Adipose tissue (tissue), 3 donors: ENCODE data around the gene ZNF556. TPM values are rescaled to one million over a fixed set of nuclear protein-coding genes. Genes with fewer than 3 reads are reported as not detected.
"Not testable (repeated sequence)": the region's sequence is repeated elsewhere in the genome, so short reads cannot be mapped to it uniquely, and the experiment has no call there.

Source experiments
- H3K27ac ChIP-seq: one replicate; pipeline ENCODE4 v1.5.1; 2013; ENCODE audit warnings: low read depth, low read length
- WGBS, 3 donors: extraction: QIAGEN DNeasy Blood & Tissue Kit; methylation state at CpG; one replicate each; pipeline ENCODE4 v1.1.7; 2013; 5-methylcytosine and 5-hydroxymethylcytosine counted together
- polyA plus RNA-seq, 3 donors: library from polyadenylated mRNA; stranded (reverse); fragments of 200-250 nt; gene quantifications; one replicate each; pipeline ENCODE4 v1.2.3, GENCODE V29; 2013
- donor health status: healthy with polysubstance abuse.
- donor health status: Bipolar disorder and iron deficiency.
- donor health status: healthy.

The ZNF556 gene
- polyA plus RNA-seq, 3 donors, result 0.17 TPM; not detected in 2

DNA sequence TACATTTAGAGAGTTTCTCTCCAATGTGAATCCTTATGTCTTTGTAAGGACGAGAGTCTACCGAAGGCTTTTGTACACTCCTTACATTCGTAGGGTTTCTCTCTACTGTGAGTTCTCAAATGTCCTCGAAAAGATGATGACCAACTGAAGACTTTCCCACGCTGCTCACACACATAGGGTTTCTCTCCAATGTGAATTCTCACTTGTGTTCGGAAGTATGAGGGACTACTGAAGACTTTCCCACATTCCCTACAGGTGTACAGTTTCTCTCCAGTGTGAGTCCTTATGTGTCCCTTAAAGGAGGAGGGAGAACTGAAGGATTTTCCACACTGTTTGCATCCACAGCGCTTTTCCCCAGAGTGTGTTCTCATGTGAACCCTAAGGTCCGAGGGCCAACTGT lies 29.6 kb downstream of the ZNF556 start:
- WGBS, 3 donors, result 75 to 81% (median 79%) methylated on average over 8 of the region's 8 CpGs
- no peak overlapping the region for H3K27ac ChIP-seq

DNA sequence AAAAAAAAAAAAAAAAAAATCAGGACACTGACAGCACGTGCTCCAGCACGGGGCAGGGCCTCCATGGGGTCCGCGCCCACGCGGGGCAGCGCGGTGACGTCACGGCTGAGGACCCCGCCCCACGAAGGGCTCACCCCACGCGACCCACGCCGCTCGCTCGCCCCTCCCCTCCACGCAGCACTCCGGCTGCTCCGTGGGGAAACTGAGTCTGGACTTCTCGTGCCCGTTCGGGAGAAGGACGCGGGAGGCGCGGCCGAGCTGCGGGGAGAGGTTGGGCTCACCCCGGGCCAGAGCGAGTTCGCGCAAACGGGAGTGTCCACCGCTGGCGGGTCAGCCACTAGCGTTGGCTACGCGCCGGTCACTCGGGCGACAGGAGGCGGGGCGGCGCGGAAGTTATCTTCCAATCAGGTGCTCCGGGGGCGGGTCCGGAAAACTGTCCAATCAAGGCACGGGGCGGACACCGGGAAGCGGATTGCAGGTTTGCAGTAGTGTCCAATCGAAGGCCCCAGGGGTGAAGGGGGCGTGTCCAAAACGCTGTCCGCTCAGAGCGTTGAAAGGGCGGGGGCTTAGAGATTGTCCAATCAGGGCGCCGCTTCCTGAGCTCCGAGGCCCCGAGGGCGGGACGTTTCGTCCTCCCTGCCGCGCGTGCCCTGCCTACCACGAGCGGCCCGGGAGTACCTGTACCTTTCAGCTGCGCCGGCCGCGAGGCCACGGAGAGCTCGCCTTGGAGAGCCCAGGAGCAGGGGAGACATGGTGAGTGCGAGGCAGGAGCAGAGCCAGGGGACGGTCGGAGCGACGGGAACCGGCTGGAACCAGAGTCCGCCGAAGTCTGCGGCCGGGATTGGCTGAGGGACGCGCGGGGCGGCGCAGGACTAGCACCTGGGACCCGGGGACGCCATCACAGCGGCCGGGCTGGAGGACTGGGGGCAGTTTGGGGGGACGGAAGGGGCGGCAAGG lies 33.4 kb downstream of the ZNF556 start, which contains the start of gene ZNF57:
Gene ZNF57, plus strand, starts transcription at position 633 of the 957 bp plus-strand sequence. Its CDS starts 118 bp downstream, at position 751.
- H3K27ac ChIP-seq, result peak within 1 kb of the TSS; percentile 24
- 0 to 1% (median 0%) methylated on average over 57 to 100 of the region's 100 CpGs for WGBS, 3 donors

DNA sequence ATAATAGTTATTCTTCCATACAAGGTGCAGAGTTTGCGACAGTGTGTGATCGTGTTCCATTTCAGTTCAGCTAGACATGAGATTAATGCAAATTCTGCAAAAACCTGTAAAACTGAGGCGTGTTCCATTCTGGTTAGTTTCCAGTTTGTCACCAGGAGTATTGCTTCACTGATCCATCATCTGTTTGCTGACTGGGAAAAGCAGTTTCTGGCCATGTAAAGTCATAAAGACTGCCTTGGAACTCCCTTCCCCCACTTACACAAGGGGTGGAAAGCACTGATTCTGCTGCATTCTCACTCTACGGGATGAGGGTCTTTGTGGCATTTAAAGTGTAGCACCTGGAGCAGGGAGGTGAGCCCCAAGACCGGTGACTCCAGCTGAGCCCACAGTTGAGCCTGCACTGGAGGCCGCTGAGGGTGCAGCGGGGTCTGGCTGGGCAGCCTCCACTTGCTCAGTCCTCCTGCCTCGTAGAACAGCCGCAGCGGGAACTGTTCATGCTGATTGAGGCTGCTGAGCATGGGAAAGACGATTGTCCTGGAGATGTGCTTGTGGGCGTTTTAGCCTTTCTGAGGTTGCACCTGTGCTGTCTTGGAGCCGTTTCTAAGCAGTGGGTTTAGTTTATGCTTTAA lies 35.6 kb downstream of the ZNF556 start:
- 83 to 91% (median 87%) methylated on average over 13 of the region's 13 CpGs for WGBS, 3 donors
- H3K27ac ChIP-seq, result no peak overlapping the region

DNA sequence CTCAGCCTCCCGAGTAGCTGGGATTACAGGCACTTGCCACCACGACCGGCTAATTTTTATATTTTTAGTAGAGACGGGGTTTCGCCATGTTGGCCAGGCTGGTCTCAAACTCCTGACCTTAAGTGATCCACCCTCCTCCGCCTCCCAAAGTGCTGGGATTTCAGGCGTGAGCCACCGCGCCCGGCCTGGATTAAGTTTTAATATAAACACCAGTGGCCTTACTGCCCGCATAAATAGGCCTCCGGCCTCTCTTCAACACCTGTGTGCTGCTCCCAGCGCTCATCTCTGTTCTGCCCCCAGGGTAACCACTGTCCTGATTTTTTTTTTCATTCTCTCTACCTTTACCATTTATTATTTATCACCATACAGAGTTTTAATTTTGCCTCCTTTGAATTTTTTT lies 36.2 kb downstream of the ZNF556 start:
- H3K27ac ChIP-seq, result not testable (repeated sequence)
- 90 to 94% (median 94%) methylated on average over 13 of the region's 13 CpGs for WGBS, 3 donors

DNA sequence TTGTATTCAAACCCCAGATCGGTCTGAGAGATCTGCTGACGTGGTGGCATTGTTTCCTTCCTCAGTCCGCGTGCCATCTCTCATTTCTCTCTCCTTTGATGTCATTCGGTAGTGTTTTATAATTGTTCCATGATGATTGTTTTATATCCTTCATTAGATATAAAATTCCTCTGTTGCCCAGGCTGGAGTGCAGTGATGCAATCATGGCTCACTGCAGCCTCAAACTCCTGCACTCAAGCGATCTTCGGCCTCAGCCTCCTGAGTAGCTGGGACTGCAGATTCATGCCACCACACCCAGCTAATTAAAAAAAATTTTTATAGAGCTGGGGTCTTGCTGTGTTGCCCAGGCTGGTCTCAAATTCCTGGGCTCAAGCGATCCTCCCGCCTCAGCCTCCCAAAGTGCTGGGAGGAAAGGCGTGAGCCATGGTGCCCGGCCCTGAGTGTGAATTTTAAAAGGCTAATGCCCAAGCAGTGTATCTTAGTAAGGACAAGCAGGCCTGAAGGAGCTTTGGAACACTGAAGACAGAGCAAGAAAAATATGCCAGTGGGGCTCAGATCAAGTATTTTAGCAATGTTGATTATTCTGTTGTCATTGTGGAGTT lies 38.9 kb downstream of the ZNF556 start:
- 82 to 91% (median 83%) methylated on average over 11 of the region's 11 CpGs for WGBS, 3 donors
- H3K27ac ChIP-seq, result no peak overlapping the region

DNA sequence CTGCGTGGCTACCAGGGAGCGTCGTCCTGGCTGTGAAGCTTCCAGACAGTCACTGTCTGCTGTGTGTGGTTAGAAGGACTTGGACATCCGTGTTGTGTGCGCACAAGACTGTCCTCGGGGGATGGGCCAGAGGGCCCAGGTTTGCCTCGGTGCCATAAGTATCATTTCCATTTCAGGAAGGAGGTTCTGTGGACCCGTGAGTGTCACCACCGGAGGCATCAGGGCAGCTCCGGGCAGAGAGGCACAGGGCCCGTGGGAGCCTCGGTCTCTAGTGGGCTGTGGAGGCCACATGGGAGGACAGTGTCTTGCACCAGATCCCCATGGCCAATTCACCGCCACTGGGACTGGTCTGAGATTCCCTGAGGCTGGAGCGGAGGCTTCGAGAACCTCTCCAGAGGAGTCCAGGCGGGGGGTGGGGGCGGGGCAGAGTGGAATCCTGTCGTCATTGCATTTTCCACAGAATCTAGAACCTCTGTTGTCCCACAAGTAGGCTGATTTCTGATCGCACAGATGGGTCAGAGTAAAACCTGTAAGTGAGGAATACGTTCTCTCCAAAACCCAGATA lies 39.6 kb downstream of the ZNF556 start:
- 84 to 93% (median 92%) methylated on average over 20 of the region's 20 CpGs for WGBS, 3 donors

DNA sequence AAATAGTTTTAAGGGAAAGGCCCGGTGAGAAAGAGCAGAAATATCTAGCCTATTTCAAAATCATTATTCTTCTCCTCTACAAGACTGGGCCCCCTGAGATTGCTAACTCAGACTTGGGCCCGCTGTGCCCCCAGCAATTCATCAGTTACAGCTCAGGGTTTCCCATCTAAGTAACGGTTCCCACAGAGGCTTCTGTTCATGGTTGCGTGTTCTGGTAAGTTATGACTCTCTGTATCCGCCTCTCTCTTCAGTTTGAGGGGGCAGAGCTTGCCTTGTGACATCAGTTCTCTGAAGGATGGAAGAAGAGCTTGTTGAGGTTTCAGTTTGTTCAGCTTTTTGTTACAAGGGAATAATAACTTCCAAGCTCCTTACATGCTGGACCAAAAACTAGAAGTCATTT lies 45.2 kb downstream of the ZNF556 start:
- no peak overlapping the region for H3K27ac ChIP-seq
- WGBS, 3 donors, result 93 to 96% (median 96%) methylated on average over 5 of the region's 5 CpGs

More for the DNA sequence above, 39.6 kb downstream of the ZNF556 start:
- H3K27ac ChIP-seq, result no peak overlapping the region

DNA sequence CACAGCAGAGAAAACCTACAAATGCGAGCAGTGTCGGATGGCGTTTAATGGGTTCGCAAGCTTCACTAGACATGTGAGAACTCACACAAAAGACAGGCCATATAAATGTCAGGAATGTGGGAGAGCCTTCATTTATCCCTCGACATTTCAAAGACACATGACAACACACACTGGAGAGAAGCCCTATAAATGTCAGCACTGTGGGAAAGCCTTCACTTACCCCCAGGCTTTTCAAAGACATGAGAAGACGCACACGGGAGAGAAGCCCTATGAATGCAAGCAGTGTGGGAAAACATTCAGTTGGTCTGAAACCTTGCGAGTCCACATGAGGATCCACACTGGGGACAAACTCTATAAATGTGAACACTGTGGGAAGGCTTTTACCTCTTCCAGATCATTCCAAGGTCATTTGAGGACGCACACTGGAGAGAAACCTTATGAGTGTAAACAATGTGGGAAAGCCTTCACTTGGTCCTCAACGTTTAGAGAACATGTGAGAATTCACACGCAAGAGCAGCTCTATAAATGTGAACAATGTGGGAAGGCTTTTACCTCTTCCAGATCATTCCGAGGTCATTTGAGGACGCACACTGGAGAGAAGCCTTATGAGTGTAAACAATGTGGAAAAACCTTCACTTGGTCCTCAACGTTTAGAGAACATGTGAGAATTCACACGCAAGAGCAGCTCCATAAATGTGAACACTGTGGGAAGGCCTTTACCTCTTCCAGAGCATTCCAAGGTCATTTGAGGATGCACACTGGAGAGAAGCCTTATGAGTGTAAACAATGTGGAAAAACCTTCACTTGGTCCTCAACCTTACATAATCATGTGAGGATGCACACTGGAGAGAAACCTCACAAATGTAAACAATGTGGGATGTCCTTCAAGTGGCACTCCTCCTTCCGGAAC lies 50.4 kb downstream of the ZNF556 start:
- no peak overlapping the region for H3K27ac ChIP-seq
- WGBS, 3 donors, result 91 to 98% (median 96%) methylated on average over 16 of the region's 16 CpGs

DNA sequence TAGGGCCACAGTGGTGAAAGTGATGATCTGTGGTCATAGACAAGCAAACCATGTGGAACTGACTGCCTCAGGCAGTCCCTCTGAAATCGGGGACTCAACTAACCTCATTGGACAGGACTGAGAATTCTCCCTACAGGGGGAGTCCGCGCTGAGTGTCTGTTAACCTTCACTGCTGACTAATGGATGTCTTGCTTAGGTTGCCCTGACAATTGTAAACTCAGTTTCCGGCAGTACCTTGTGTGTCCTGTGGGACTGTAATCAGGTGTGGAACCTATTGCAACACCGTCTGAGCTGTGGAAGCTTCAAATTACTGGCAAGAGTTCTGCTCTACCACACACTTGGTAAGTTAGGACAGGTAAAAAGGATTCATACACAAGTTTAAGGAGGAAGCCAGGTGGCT lies 55.9 kb downstream of the ZNF556 start:
- WGBS, 3 donors, result 20 to 62% (median 56%) methylated on average over 5 of the region's 5 CpGs
- no peak overlapping the region for H3K27ac ChIP-seq

DNA sequence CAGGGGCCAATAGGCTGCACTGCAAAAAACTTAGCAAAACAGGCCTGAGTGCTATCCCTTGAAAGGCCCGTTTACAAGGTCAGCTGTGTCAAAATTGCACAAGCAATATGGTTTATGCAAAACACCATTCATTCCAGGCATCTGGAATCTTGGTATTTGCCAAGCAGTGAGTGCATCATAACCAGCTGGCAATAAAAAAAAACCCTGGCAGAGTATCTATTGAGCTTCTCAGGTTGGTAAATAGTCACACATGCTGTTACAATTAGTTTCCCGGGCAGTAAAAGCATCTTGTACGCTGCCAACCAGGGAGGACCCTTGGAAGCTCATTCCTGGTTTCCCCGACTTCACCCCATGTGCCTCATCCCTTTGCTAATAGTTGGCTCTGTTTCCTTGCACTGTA lies 56.4 kb downstream of the ZNF556 start:
- 20 to 60% (median 44%) methylated on average over 4 of the region's 4 CpGs for WGBS, 3 donors
- no peak overlapping the region for H3K27ac ChIP-seq

DNA sequence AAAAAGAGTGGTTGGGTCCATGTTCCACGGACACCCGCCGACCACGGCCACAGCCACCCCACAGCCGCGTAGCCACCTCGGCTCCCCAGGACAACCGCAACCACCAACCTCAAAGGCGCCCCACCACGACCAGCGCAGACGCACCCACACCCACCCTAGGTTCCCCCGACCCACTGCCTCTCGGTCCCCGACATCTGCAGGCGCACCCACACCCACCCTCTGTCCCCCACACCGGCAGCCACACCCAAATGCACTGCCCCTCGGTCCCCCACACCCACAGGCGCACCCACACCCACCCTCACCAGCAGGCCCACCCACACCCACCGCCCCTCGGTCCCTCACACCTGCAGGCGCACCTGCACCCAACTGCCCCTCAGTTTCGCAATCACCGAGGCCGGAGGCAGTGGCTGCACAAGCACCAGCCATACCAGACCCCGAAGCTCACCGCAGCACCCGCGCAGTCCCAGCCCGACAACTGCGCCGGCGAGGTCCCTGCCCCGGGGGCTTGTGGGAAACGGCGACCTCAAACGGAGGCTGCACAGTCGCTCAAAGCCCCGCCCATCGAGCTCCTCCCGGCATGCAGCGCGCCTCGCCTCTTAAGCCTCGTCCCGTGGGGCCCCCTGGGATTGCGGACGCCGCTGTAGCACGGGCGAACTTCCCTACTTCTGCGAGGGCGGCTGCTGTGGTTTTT lies 59.4 kb downstream of the ZNF556 start:
- WGBS, 3 donors, result 83 to 91% (median 89%) methylated on average over 49 to 53 of the region's 53 CpGs
- H3K27ac ChIP-seq, result no peak overlapping the region

DNA sequence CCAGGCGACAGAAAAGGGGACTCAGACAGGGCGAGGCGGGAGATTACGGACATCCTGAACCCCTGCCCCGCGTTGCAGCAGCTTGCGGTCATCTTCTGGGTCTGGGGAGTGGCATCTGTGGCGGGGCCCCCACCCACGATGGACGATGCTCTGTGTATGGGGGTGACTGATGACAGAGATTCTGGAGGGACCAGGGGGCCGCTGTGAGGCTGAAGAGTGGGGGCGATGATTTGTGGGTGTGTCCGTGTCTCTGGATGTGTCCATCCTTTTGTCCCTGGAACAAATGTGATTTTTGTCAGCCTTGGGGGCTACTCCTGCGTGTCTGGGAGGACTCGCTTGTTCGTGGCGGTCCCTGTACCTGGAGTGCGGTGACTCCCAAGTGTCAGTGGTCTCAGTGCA lies 59.9 kb downstream of the ZNF556 start:
- 93 to 95% (median 94%) methylated on average over 18 of the region's 18 CpGs for WGBS, 3 donors
- H3K27ac ChIP-seq, result no peak overlapping the region

Other genes with a start within 250 kb of the ZNF556 start
- gene GNG7, start 164.6 kb upstream of the ZNF556 start, polyA plus RNA-seq, result 1 to 10 TPM; 2.8 to 4.0 (median 2.9) TPM
- gene DIRAS1, start 146.0 kb upstream of the ZNF556 start, polyA plus RNA-seq, result 1 to 10 TPM; 1.9 to 6.8 (median 2.2) TPM
- gene SLC39A3, start 127.3 kb upstream of the ZNF556 start, polyA plus RNA-seq, result 10 to 100 TPM; 16.0 to 35.2 (median 24.1) TPM
- 10 to 100 TPM; 37.0 to 49.7 (median 45.7) TPM for gene SGTA, start 84.1 kb upstream of the ZNF556 start, polyA plus RNA-seq
- gene THOP1, start 81.8 kb upstream of the ZNF556 start, polyA plus RNA-seq, result 10 to 100 TPM; 24.0 to 33.0 (median 32.8) TPM
- gene ZNF554, start 47.5 kb upstream of the ZNF556 start, polyA plus RNA-seq, result 1 to 10 TPM; 1.2 to 2.9 (median 1.7) TPM
- 1 to 10 TPM in 2 of 3 donors, under 1 TPM in 1; 0.85 to 7.9 (median 1.7) TPM for gene ZNF555, start 25.9 kb upstream of the ZNF556 start, polyA plus RNA-seq
- 1 to 10 TPM; 1.3 to 3.0 (median 2.2) TPM for gene ZNF57, start 33.6 kb downstream of the ZNF556 start, polyA plus RNA-seq
- 1 to 10 TPM; 1.1 to 2.1 (median 1.7) TPM for gene ZNF77, start 77.6 kb downstream of the ZNF556 start, polyA plus RNA-seq
- gene TLE6, start 110.2 kb downstream of the ZNF556 start, polyA plus RNA-seq, result 1 to 10 TPM in 2 of 3 donors, under 1 TPM in 1; 0.77 to 2.2 (median 1.8) TPM
- gene TLE2, start 161.9 kb downstream of the ZNF556 start, polyA plus RNA-seq, result 10 to 100 TPM; 21.1 to 53.6 (median 25.2) TPM
- gene TLE5, start 195.2 kb downstream of the ZNF556 start, polyA plus RNA-seq, result 100 to 1,000 TPM; 266 to 554 (median 286) TPM
- gene GNA11, start 227.0 kb downstream of the ZNF556 start, polyA plus RNA-seq, result 10 to 100 TPM; 20.5 to 38.1 (median 36.8) TPM